Erythroblast (primary cell): ENCODE results near the gene SCNN1B.

ENCODE experiments used
- GATA1 ChIP-seq: IDR thresholded peaks from 2 replicates; pipeline ENCODE4 v1.6.1; 2011; ENCODE audit warnings: low read depth, mild to moderate bottlenecking, control low read depth, low read length, moderate library complexity
- POLR2A ChIP-seq: IDR thresholded peaks from 2 replicates; pipeline ENCODE4 v1.6.1; 2011; ENCODE audit warnings: mild to moderate bottlenecking, low read length

DNA sequence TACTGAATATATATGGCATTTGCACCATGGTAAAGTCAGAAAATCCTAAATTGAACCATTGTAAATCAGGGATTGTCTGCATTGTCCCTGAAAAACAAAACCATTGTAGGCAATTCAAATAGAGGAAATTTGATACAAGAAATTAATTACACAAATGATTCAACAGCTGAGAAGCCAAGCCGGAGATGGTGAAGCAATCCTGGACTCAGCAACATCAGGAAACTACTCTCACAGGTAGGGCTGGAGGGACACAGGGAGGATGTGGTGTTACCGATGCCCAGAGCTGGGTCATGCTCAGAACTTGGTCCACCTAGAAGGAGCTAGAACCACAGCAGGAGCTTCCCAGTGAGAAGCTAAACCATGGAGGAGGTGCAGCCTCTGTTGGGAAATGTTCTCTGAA, 18.5 kb upstream of the SCNN1B start:
- TF ChIP-seq POLR2A (no peak), GATA1 (no peak)
